Measurements from ENCODE around the gene EPHA4.

DNA sequence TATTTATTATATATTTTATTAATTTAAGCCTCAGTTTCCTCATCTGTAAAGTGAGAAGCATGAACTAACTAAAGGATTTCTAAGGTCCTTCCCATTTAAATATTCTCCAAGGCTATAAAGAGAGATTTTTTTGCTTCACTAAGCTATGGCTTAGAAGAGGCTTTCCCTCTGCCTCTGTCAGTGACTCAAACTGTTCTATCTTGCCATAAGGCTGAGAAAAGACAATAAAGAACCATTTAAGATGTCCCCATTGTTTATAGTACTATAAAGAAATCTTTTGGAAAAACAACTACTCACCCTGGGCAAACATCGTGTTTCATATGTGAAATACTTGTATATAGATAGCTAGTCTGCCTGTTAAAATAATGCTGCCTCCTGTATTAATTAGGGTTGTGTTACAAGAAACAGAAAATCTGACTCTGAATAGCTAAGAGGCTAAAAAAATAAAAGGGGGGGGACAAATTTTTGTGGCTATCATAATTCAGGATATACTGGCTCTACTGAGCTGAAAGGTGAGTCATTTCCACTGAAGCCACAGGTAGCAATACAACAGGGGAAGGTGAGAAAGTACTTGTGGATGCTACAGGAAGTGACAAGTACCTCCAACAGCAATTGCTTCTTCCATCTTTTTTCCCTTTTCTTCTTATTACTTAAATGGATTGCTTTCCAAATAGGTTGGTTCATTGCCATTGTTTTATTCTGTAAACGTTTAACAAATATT lies 25.4 kb downstream of the EPHA4 start:
- no peak for TF ChIP-seq POLR2AphosphoS5 (IDR thresholded peaks at IDR 0.05)
- TF ChIP-seq POLR2A (IDR thresholded peaks at IDR 0.05) = no peak

Measured in stomach (tissue), 4 donors.